Transverse colon (tissue), 4 donors: ENCODE results near the gene COL20A1.

Experiments
- EP300 ChIP-seq: sonication (generic); formaldehyde crosslinking; IDR thresholded peaks from one replicate; pipeline ENCODE4 v1.6.1; 2017; ENCODE audit warnings: antibody characterized with exemption, low read depth
- POLR2A ChIP-seq: fragments of 450-650 bp; IDR thresholded peaks from one replicate; pipeline ENCODE4 v1.6.1; 2016; ENCODE audit warnings: antibody characterized with exemption, mild to moderate bottlenecking, moderate library complexity
- POLR2AphosphoS5 ChIP-seq, 3 donors: sonication (generic); formaldehyde crosslinking; IDR thresholded peaks; one replicate each; pipeline ENCODE4 v1.6.1; 2016; ENCODE audit warnings: antibody characterized with exemption in 3 of 3
- TF ChIP-seq, protein P1 (sequence below), 5 experiments: fragments of 200-600 bp in 3 of 5; fragments of 450-650 bp in 2 of 5; sonication (generic) in 3 of 5; IDR thresholded peaks; 1 replicate in 2 of 5; 2 replicates in 3 of 5; pipeline ENCODE4 v1.5.1; 2016 to 2017; ENCODE audit warnings: antibody characterized with exemption in 5 of 5, inconsistent platforms in 3 of 5, mild to moderate bottlenecking in 2 of 5, moderate library complexity in 1 of 5

DNA sequence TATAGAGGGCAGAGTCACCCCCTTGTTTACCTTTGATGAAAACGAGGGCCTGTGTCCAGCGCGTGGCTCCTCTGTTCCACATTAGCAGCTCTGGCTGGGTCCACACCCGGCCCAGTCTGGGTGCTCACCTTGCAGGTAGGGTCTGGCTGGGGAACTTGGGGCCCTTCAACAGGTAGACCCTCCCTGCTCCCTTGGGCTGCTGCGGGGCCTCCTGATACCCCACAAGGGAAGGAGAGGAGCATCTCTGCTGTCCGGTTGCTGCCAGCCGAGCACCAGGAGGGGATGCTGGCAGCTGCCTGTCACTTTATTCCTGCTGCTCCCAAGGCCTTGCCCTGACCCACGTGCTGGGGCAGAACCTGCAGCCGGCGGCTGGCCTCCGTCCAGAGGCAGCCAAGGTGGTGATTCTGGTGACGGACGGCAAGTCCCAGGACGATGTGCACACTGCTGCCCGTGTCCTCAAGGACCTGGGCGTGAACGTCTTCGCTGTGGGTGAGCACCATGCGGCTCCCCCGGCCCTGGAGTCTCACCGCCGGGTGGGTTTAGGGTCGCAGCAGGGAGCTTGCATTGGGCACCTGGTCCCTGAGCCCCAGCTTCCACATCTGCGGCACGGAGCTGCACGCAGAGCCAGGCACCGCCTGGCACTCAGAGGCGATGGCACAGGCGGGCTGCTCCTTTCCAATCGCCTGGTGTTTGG, 15.4 kb downstream of the COL20A1 start:
- TF ChIP-seq POLR2AphosphoS5 (IDR thresholded peaks at IDR 0.05) (no peak), POLR2A (no peak), EP300 (no peak)
- TF ChIP-seq, protein P1, sequence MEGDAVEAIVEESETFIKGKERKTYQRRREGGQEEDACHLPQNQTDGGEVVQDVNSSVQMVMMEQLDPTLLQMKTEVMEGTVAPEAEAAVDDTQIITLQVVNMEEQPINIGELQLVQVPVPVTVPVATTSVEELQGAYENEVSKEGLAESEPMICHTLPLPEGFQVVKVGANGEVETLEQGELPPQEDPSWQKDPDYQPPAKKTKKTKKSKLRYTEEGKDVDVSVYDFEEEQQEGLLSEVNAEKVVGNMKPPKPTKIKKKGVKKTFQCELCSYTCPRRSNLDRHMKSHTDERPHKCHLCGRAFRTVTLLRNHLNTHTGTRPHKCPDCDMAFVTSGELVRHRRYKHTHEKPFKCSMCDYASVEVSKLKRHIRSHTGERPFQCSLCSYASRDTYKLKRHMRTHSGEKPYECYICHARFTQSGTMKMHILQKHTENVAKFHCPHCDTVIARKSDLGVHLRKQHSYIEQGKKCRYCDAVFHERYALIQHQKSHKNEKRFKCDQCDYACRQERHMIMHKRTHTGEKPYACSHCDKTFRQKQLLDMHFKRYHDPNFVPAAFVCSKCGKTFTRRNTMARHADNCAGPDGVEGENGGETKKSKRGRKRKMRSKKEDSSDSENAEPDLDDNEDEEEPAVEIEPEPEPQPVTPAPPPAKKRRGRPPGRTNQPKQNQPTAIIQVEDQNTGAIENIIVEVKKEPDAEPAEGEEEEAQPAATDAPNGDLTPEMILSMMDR (IDR thresholded peaks at IDR 0.05), result no peak
